Glutamatergic neuron (in vitro differentiated cells): ENCODE data around the gene POLG2. TPM values are rescaled to one million over a fixed set of nuclear protein-coding genes. Genes with fewer than 3 reads are reported as not detected.
"Not testable (repeated sequence)": the region's sequence is repeated elsewhere in the genome, so short reads cannot be mapped to it uniquely, and the experiment has no call there.

Source experiments
- DNase-seq: peaks from one replicate; pipeline ENCODE4 v3.0.0; 2022
- H3K27ac Mint-ChIP-seq: one replicate; pipeline ENCODE4 v1.8.0; 2020; ENCODE audit warnings: mild to moderate bottlenecking, mixed read lengths, inconsistent platforms; ENCODE audit not compliant: unreplicated experiment
- H3K27me3 Mint-ChIP-seq: one replicate; pipeline ENCODE4 v1.8.0; 2020; ENCODE audit warnings: mild to moderate bottlenecking, moderate library complexity, mixed read lengths, inconsistent platforms; ENCODE audit not compliant: unreplicated experiment
- H3K36me3 Mint-ChIP-seq: one replicate; pipeline ENCODE4 v1.8.0; 2020; ENCODE audit warnings: mild to moderate bottlenecking, mixed read lengths, inconsistent platforms; ENCODE audit not compliant: unreplicated experiment
- H3K4me1 Mint-ChIP-seq: one replicate; pipeline ENCODE4 v1.8.0; 2020; ENCODE audit warnings: mild to moderate bottlenecking, low read depth, mixed read lengths, inconsistent platforms; ENCODE audit not compliant: unreplicated experiment
- H3K4me3 Mint-ChIP-seq: one replicate; pipeline ENCODE4 v1.8.0; 2020; ENCODE audit warnings: mild to moderate bottlenecking, mixed read lengths, inconsistent platforms; ENCODE audit not compliant: unreplicated experiment
- H3K9me3 Mint-ChIP-seq: one replicate; pipeline ENCODE4 v1.8.0; 2020; ENCODE audit warnings: mild to moderate bottlenecking, moderate library complexity, mixed read lengths, inconsistent platforms; ENCODE audit not compliant: unreplicated experiment
- total RNA-seq: library from RNA; stranded (reverse); fragmentation: NEBNext Ultra II Directional; extraction: Animal tissue kit (Norgen Biotek cat#: 25700); gene quantifications from one replicate; pipeline ENCODE4 v1.2.1, GENCODE V29; 2021; ENCODE audit not compliant: unreplicated experiment
- TF ChIP-seq, protein P1 (sequence below): fragments of 200-600 bp; sonication (generic); IDR thresholded peaks from one replicate; pipeline ENCODE4 v1.5.0; 2021; ENCODE audit not compliant: partially characterized antibody, unreplicated experiment

POLG2 gene
- total RNA-seq, 1 donor from 2014 or later: 25.7 TPM

DNA sequence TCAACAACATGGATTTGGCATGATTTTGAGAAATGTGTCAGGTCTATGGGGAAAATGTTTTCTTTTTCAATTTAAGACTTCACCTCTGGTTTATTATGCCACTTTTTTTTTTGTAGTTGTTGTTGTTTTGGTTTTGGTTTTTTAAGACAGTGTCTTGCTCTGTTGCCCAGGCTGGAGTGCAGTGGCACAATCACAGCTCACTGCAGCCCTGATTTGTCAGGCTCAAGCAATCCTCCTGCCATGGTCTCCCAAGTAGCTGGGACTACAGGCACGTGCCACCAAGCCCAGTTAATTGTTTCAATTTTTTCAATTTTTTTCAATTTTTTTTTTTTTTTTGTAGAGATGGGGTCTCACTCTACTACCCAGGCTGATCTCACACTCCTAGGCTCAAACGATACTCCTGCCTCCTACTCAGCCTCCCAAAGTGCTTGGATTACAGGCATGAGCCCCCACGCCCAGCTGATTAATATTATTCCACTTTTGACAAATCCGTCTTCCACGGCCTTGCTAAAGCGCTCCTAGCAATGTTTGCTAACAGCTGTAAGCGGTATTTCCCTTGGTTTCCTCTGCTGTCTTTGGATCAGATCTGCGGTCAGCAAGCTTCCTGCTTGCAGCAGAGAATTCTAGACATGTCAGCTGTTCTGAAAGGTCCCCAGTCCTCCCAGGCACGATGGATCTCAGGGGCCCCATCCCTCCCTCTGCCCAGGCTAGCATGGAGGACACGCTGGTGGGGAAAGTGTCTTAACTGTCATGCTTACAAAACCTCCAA is 54.9 kb downstream of the POLG2 start:
- peaks cover 7% of the 10 kb centered on the region for H3K9me3 Mint-ChIP-seq
- no peak for DNase-seq
- TF ChIP-seq, protein P1, sequence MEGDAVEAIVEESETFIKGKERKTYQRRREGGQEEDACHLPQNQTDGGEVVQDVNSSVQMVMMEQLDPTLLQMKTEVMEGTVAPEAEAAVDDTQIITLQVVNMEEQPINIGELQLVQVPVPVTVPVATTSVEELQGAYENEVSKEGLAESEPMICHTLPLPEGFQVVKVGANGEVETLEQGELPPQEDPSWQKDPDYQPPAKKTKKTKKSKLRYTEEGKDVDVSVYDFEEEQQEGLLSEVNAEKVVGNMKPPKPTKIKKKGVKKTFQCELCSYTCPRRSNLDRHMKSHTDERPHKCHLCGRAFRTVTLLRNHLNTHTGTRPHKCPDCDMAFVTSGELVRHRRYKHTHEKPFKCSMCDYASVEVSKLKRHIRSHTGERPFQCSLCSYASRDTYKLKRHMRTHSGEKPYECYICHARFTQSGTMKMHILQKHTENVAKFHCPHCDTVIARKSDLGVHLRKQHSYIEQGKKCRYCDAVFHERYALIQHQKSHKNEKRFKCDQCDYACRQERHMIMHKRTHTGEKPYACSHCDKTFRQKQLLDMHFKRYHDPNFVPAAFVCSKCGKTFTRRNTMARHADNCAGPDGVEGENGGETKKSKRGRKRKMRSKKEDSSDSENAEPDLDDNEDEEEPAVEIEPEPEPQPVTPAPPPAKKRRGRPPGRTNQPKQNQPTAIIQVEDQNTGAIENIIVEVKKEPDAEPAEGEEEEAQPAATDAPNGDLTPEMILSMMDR: no peak
- no peak overlapping the region for H3K27ac Mint-ChIP-seq
- peaks cover 2% of the 10 kb centered on the region for H3K27me3 Mint-ChIP-seq
- no peaks in the 10 kb centered on the region for H3K4me1 Mint-ChIP-seq
- peaks cover 19% of the 10 kb centered on the region for H3K36me3 Mint-ChIP-seq
- no peak overlapping the region for H3K4me3 Mint-ChIP-seq

DNA sequence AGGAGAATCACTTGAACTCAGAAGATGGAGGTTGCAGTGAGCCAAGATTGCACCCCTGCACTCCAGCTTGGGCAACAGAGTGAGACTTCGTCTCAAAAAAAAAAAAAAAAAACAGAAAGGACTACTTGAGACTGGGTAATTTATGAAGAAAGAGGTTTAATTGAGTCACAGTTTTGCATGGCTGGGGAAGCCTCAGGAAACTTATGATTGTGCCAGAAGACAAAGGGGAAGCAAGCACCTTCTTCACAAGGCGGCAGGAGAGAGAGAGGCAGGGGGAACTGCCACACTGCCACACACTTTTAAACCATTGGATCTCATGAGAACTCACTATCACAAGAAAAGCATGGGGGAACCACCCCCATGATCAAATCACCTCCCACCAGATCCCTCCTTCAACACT is 56.9 kb downstream of the POLG2 start:
- no peaks in the 10 kb centered on the region for H3K4me1 Mint-ChIP-seq
- DNase-seq: no peak
- no peak overlapping the region for H3K27ac Mint-ChIP-seq
- H3K9me3 Mint-ChIP-seq: peaks cover 9% of the 10 kb centered on the region
- peaks cover 20% of the 10 kb centered on the region for H3K36me3 Mint-ChIP-seq
- TF ChIP-seq, protein P1: no peak
- peaks cover 2% of the 10 kb centered on the region for H3K27me3 Mint-ChIP-seq
- no peak overlapping the region for H3K4me3 Mint-ChIP-seq

DNA sequence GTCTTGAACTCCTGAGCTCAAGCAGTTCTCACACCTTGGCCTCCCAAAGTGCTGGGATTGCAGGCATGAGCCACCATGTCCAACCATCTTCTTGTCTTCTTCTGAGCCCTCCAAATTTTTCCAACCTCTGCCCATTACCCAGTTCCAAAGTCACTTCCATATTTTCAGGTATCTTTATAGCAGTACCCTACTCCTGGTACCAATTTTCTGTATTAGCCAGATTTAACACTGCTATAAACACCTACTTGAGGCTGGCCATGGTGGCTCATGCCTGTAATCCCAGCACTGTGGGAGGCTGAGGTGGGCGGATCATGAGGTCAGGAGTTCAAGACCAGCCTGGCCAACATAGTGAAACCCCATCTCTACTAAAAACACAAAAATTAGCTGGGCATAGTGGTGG is 57.3 kb downstream of the POLG2 start:
- H3K27ac Mint-ChIP-seq, H3K4me3 Mint-ChIP-seq, H3K27me3 Mint-ChIP-seq, DNase-seq, H3K4me1 Mint-ChIP-seq, H3K9me3 Mint-ChIP-seq: not testable (repeated sequence)
- H3K36me3 Mint-ChIP-seq: peaks cover 20% of the 10 kb centered on the region

DNA sequence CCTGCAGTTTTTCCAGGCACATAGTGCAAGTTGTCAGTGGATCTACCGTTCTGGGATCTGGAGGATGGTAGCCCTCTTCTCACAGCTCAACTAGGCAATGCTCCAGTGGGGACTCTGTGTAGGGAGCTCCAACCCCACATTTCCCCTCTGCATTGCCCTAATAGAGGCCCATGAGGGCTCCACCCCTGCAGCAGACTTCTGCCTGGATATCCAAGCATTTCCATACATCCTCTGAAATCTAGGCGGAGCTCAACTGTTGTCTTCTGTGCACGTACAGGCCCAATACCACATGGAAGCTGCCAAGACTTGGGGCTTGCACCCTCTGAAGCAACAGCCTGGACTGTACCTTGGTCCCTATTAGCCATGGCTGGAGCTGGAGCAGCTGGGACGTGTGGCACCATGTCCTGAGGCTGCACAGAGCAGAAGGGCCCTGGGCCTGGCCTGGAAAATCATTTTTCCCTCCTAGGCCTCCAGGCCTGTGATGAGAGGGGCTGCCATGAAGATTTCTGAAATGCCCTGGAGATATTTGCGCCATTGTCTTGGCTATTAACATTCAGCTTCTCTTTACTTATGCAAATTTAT is 58.8 kb downstream of the POLG2 start:
- Mint-ChIP-seq H3K27me3 (peaks cover 2% of the 10 kb centered on the region), H3K4me3 (no peak overlapping the region), H3K36me3 (peaks cover 20% of the 10 kb centered on the region), H3K4me1 (no peaks in the 10 kb centered on the region), H3K9me3 (peaks cover 10% of the 10 kb centered on the region), H3K27ac (no peak overlapping the region)
- TF ChIP-seq, protein P1: no peak
- DNase-seq: no peak

DNA sequence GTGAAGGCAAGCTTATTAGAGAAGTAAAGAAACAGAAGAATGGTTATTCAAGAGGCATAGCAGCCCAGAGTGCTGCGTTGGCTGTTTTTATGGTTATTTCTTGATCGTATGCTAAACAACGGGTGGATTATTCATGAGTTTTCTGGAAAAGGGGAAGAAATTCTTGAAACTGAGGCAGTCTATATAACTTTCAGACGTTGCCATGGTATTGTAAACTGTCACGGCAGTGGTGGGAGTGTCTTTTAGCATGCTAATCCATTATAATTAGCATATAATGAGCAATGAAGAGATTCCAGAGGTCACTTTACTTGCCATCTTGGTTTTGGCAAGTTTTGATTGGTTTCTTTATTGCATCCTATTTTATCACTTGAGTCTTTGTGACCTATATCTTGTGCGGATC is 65.3 kb downstream of the POLG2 start:
- no peaks in the 10 kb centered on the region for H3K27me3 Mint-ChIP-seq
- H3K36me3 Mint-ChIP-seq: no peaks in the 10 kb centered on the region
- no peak overlapping the region for H3K27ac Mint-ChIP-seq
- no peak for DNase-seq
- H3K4me1 Mint-ChIP-seq: no peaks in the 10 kb centered on the region
- TF ChIP-seq, protein P1: no peak
- no peak overlapping the region for H3K4me3 Mint-ChIP-seq
- H3K9me3 Mint-ChIP-seq: peaks cover 3% of the 10 kb centered on the region

DNA sequence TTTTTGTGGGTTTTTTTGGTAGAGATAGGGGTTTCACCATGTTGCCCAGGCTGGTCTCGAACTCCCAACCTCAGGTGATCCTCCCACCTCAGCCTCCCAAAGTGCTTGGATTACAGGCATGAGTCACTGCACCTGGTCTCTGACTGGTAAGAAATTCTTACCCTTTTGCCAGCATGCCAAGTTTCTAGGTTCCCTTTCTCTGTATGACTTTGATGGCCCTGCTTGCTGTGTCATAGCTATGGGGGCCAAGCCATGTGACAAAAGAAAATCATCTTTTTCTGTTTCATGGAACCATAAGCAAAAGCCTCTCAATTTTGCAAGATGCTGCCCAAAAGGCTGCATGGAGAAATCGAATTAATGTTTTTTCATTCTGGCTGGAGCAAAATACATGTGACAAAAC is 66.8 kb downstream of the POLG2 start:
- H3K27ac Mint-ChIP-seq, H3K4me3 Mint-ChIP-seq, H3K9me3 Mint-ChIP-seq, H3K27me3 Mint-ChIP-seq, DNase-seq, H3K4me1 Mint-ChIP-seq, H3K36me3 Mint-ChIP-seq: not testable (repeated sequence)
